Measurements from ENCODE around the gene KAZN.

KAZN gene

DNA sequence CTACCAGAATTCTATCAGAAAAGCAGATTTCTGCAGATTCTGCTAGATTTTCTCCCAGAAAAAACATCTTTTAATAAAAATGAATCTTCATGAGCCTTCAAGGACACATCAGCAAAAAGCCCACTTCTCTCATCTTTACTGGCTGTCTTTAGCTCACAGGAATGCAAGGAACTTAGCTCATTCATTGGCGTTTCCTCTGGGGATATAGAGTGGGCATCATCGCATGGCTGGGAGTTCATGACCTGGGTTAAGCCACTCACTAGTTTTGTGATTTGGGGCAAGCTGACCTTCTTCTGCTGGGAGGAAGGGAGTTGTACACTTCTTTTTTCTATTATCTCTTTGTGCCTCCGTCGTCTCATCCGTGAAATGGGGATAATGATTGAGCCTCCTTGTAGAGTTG is 149.7 kb downstream of the KAZN start:
- no peak for DNase-seq

DNA sequence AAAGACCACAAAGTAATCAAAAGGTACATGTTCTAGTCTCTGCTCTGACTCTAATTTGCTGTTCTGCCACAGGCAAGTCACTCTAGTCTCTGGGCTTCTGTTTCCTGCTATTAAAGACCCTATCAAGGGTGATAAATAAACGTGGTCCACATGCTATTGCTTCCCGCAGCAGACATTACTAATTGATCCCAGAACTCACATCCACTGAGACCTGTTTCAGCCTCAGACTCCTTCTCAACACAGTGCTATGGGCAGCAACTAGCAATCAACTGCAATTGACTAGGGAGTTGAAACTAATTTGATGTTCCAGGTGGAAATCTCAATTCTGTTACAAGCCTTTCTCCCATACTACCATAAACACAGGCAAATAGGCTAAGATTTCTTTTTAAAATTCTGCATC is 150.5 kb downstream of the KAZN start:
- DNase-seq, result no peak

DNA sequence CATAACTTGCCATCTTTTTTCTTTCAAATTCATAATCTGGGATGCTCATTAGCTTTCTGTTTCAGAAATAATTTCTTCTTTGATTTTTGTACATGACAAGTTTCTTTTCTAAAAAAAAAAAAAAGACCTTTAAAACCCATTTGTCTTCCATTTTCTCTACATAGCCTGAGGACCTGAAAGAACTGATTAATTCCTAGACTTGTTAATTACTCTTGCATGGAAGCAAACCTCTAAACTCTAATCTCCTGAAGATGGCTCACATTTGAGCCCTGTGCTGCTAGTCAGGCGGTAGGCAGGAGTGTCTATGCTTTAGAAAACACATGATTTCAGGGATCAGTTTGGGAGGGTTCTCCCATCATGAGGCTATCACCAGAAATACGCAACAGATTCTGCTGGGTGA is 152.0 kb downstream of the KAZN start:
- no peak for DNase-seq

GRCh38 chr1:14755518-14756252 is 157.2 kb downstream of the KAZN start:
- DNase-seq, result no peak

DNA sequence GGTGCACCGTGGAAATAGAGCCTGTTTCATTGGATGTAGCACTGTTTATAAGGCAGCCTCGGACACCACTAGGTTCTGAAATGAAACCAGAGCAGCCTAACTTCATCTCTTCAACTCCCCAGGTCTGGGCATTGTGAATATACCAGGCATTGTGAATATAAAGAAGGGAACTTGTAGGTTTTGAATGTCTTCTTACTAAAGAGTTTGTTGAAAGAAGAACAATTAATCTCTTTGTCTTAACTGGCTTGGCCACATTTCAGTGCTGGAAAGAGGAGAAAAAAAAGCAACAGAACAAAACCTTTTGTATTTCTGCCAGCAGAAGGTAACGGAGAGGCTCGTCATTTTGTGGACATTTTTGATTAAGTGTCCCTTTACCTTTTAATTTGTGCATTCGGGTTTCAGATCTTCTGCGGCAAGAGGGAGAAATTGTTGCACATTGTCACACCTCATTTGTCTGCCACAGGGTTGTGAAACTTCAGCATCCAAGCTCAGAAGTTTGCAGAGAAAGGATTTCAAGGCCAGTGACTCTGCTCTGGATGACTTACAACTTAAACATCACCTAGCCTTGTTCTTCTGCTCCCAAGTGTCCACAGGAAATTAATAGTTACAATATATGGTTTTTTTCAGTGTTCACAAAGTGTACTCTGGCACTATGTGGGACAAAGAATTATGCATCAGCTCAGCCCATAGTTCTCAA is 158.3 kb downstream of the KAZN start:
- DNase-seq, result no peak

GRCh38 chr1:14757286-14757625 is 158.8 kb downstream of the KAZN start:
- no peak for DNase-seq

GRCh38 chr1:14759042-14759818 is 160.7 kb downstream of the KAZN start:
- no peak for DNase-seq

- no peak for DNase-seq
Observed at GRCh38 chr1:14759843-14760242, 161.4 kb downstream of the KAZN start.

DNA sequence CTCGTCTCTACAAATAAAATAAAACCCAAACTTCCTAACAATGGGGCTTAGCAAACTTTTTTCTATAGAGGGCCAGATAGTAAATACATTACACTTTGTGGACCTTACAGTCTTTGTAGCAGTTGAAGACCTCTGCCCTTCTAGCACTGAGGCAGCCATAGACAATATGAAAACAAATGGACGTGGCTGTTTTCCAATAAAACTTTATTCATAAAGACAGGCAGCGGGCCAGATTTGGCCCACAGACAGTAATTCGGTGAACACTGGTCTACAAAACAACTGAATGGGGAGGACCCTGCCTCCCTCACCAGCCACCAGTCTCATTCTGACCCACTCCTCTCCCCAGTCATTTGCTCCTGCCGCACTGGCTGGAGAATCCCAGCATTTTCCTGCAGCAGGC is 162.3 kb downstream of the KAZN start:
- no peak for DNase-seq

DNA sequence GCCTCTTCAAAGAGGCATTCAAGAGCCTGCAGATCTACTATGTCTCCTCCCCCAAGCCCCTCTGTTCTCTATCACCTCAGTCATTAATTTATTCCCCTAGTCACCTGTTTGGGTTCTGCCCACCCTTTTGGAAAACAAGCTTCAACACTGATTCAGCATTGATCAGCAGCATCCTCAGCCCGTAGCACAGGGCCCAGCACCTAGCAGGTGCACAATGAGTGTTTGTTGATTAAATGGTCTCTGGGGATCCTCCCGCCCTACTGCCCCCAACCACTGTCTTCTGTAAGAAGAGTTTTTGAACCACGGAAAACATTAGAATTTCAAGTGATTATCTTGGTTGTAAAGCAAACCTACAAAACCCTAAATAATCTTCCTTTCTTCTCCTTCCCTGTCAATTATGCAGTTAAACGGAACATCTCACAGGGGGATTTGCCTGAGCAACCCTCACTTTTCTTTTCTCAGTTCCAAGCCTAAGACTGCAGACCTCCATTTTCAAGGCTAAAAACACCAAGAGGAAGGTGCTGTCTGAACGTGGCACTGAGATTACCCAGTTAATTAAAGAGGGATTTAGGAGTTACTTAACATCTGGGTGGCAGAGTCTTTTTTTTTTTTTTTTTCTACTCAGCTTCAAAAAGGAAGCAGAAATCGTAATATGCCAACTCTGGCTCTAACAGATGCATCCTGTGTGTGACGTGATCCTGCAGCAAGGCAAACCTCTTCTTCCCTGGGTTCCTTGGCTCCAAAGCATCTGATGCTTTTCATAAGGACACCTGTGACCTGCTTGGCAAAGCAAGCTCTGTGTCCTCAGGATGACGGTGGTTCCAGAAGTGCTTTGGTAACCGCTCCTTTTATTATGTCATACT is 163.0 kb downstream of the KAZN start:
- DNase-seq, result no peak

DNA sequence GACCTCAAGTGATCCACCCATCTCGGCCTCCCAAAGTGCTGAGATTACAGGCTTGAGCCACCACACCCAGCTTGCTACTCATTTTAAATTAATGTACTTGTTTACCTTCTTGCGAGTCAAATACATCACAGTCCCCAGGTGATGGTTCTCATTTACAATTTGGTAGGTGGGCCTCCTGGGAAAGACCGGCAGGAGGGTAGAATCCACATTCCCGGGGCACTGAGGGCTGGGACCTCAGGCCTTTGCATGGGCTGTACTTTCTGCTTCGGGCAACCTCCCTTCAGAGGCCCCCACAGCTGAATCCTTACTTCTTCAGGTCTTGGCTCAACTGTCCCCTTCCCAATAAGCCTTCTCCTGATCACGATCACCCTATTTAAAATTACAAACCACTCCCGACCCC is 165.5 kb downstream of the KAZN start:
- no peak for DNase-seq

DNA sequence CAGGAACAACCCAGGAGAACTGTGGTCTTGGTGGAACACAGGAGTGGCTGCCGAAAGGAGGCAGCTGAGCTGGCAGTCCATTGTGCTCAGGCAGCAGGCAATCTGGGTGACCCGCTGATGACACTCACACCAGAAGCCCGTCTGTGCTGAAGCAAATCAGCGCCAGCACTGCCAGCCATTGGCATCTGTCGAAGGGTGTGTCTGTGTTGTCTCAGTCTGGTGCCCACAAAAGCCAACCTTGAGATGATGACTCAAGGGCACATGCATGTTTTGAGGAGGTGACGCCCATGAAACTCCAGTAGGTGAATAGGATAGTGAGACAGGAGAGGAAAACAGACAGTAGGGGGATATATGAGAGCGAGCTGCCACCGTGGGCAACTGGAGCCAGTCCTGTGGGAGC is 167.3 kb downstream of the KAZN start:
- DNase-seq, result no peak

GRCh38 chr1:14767075-14767474 is 168.6 kb downstream of the KAZN start:
- DNase-seq, result no peak

DNA sequence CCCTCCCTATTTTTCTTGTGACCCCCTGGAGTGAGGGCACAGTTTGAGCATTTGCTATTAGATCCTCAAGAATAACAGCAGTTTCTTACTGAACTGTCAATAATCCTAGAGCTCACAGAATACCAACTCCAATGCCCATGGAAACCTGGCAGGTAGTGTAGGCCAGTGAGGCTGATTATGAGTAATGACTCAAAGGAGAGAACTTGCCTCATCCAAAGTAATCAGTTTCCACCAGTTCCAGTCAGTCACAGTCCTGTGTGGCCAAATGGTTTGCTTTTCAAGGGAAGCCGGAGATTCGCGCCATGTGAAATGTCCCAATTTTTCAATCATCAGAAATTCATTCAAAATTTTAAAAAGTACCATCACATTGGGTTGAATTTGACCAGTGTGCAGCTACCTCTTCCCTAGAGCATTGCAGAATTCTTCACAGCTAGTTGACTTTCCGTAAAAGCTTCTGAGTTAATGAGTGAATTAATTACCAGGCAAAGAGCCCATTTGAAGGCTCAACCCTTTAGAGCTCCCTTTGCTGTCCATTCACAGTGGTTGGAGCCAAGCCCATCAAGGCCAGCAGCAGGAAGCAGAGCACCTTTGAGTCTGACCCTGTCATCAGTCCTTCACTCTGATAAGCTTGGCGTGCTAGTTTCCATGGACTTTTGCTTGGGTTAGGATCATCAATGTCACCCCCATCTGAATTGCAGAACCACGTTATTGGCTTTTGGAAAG is 170.3 kb downstream of the KAZN start:
- DNase-seq, result no peak

- no peak for DNase-seq
Observed at GRCh38 chr1:14769486-14770274, 171.2 kb downstream of the KAZN start.

- no peak for DNase-seq
Observed at GRCh38 chr1:14773396-14774025, 175.0 kb downstream of the KAZN start.

DNA sequence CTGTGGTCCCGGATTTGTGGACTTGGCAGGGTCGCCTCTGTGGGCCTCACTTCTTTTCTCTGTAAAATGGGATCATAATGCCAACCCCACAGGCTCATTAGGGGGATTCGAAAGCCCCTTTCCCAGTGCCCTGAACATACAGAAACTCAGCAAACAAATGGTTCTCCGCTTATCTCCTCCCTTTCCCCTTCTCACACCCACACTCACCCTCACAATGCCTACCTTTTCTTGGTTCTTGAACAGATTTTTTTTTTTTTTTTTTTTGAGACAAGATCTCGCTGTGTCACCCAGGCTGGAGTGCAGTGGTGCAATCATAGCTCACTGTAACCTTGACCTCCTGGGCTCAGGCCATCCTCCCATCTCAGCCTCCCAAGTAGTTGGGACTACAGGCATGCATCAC is 175.7 kb downstream of the KAZN start:
- DNase-seq, result no peak

DNA sequence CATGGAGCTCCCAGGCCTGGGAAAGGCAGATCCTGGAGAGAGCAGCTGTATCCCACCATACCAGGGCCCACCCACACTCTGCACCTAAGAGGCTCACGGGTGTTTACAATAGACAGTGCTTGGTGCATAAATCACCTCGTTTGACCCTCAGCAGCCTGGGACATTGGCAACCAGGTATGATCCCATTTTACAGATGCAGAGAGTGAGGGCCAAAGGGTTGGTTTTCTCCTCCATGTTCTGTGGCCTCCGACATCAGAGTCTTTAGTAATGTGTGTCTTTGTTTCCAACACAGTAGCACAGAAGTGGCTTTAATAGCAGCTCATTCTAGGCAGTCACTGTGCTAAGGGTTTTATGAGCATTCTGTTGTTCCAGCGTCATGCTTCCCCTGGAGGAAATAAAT is 176.5 kb downstream of the KAZN start:
- DNase-seq, result no peak

- no peak for DNase-seq
Observed at GRCh38 chr1:14775434-14775833, 176.9 kb downstream of the KAZN start.

GRCh38 chr1:14777516-14778506 is 179.3 kb downstream of the KAZN start:
- DNase-seq, result peak in 1 of 5 donors; percentile 18

All from T-helper 1 cell (primary cell).